GM12801 (cell line): ENCODE measurements around the gene CCDC107.

Experiments
- TF ChIP-seq, protein P1 (sequence below): IDR thresholded peaks from one replicate; pipeline ENCODE4 v1.5.1; 2011; ENCODE audit warnings: control low read depth; ENCODE audit not compliant: insufficient read length; ENCODE audit errors: extremely low read depth

Gene CCDC107

DNA sequence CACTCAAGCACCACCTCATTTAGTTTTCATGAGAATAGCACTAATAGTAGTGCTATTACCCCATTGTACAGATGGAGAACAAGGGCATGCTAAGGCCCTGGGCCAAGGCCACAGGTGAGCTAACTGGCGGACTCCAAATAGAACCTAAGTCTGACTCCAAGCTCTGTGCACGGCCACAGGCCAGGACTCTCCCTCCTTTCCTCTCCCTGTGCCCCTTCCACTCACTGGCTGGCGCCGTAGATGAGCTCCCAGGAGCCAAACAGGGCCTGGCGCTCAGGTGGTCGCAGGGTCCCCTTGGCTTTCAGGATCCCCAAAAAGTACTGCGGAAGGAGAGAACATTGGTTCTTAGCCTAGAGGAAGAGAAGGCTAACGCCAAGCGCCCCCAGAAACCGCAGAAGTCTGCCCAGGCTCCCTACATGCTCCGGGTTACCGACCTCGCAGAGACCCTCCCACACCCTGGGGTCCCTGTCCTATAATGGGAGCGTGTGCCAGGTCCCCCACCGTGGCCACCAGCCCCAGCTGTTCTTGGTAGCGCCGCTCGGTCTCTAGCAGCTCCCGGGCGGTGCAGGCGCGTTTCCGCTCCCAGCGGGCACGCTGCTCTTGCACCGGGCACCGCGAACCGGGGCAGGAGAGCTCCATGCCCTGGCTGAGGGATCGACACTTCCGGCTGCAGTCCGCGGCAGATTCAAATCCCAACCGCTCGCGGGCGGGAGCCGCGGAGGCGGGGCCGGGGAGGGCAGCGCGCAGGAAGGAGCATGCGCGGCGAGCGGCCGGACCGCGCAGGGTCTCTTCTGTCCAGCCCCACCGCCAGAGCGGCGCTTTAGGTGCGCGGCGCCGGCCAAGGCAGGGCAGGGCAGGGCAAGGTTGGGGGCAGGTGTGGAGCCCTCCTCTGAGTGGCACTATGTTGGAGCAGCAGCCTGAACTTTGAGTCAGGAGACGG lies 6.7 kb downstream of the CCDC107 start, which contains the start of gene ARHGEF39:
Gene ARHGEF39 (minus strand): TSS at position 665 of the 940 bp plus-strand sequence. CDS start 26 bp downstream, at position 639.
- TF ChIP-seq, protein P1, sequence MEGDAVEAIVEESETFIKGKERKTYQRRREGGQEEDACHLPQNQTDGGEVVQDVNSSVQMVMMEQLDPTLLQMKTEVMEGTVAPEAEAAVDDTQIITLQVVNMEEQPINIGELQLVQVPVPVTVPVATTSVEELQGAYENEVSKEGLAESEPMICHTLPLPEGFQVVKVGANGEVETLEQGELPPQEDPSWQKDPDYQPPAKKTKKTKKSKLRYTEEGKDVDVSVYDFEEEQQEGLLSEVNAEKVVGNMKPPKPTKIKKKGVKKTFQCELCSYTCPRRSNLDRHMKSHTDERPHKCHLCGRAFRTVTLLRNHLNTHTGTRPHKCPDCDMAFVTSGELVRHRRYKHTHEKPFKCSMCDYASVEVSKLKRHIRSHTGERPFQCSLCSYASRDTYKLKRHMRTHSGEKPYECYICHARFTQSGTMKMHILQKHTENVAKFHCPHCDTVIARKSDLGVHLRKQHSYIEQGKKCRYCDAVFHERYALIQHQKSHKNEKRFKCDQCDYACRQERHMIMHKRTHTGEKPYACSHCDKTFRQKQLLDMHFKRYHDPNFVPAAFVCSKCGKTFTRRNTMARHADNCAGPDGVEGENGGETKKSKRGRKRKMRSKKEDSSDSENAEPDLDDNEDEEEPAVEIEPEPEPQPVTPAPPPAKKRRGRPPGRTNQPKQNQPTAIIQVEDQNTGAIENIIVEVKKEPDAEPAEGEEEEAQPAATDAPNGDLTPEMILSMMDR: no peak

DNA sequence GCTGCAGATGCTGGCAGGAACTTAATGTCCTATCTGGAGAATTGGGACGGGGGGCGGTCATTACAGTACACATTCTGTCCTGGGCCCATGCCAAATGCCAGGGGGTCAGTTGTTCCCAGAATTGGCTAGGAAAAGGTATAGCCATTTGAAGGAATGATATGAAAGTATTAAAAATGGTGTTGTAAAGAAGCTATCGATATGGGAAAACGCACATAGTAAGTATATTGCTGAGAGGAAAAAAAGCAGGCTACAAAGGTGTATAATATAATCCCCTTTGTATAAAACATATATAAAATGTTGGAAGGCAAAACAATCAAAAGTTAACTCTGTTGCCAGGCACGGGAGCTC lies 7.4 kb downstream of the CCDC107 start:
- TF ChIP-seq, protein P1: no peak

DNA sequence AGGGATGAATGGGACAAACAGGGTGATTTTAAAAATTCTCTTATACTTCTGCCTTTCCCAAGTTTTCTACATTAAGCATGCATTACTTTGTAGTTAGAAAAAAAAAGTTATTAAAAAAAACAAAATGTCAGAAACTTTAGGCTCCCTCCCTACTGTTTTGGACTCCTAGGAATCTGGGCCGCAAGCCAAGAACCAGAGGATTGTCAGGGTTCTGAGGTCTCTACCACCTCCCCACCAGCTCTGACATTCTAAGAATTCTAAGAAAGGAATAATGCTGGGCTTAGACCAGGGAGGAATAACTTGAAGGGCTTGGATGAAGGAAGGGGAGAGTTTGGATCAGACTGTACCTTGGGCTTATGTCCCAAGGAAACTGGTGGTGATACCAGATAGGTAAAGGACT lies 8.0 kb downstream of the CCDC107 start:
- TF ChIP-seq, protein P1: no peak

DNA sequence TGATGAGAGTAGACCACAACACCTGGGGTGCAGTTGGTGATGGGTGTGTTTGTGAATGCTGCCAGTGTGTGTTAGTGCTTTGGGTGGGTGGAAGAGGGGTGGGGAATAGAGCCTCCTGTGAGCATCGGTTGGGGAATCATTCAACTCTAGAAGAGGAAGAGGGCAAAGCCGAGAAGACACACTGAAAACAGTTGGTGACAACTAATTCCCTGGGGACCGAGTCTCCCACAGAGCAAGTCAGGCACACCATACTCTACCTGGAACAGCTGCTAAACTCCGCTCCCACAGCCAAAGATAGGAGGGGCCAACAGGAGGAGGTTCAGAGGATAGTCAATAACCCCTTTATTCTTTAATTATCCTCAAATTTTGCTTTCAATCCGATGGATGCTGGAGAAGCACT lies 8.5 kb downstream of the CCDC107 start:
- TF ChIP-seq, protein P1: no peak

DNA sequence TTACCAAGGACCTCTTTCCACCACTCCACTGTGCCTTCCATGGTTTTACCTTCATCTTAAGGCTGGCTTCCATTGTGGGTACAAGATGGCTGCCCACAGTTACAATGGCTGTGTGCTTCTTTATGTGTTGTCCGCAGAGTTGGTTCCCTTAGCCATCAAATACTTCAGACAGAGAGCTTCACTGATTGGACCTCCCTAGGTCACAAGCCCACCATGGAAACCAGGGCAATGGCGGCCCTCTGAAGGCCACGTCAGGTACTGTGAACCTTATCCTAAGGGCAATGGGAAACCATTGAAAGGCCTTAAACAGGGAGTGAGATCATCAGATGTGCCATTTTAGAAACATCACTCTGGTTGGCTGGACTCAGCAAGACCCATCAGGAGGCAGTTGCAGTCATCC lies 9.8 kb downstream of the CCDC107 start:
- TF ChIP-seq, protein P1: no peak

DNA sequence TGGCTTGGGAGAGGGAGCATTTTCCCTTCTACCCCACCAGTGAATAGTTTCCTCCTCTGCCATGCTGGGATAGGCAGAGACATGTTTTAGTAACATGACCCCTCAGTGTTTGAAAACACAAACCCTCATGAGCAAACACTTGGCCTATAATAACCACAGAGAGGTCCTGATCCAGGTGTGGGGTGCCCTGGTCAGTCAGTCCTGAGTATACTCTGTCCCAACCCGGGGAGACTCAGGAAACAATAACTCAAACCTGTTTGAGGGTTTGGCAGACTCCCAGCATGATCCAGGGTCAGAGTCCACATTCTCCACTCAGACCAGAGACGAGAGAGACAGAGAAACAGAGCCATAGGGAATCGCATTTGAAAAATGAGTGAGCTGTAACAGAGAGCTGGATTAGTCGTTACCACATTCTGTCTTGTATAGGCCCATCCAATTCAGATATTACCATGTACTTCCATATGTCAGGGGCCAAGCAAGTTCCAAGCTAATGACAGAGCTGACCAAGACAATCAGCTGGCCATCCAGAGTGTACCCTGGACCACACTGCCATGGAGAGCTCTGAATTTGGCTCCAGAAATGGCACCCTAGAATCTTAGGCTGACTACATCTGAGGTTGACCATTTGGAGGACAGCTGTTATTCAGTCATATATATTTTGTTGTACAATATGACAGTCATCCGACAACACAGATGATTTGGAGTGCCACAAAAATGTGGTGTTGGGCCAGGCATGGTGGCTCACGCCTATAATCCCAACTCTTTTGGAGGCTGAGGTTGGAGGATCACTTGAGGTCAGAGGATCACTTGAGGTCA lies 11.4 kb downstream of the CCDC107 start:
- TF ChIP-seq, protein P1: no peak

DNA sequence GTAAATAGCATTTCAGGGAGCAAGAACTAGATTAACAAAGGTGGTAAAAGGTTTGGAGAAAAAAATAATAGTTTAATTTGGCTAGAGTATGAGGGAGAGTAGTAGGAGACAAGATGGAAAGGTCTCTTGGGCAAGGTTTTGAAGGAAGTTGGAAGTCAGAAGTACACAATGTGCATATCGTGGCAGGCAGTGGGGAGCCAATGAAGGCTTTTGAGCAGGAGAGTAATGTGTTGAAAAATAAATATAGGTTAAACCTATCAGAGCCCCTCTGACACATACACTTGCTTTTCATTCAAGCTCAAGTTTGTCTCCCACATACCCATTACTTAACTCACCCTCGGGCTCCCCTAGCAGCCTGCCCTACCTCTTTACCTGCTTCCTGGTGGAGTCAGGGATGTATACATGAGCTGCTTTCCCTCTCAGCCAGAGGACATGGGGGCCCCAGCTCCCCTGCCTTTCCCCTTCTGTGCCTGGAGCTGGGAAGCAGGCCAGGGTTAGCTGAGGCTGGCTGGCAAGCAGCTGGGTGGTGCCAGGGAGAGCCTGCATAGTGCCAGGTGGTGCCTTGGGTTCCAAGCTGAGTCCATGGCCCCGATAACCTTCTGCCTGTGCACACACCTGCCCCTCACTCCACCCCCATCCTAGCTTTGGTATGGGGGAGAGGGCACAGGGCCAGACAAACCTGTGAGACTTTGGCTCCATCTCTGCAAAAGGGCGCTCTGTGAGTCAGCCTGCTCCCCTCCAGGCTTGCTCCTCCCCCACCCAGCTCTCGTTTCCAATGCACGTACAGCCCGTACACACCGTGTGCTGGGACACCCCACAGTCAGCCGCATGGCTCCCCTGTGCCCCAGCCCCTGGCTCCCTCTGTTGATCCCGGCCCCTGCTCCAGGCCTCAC lies 15.3 kb downstream of the CCDC107 start, which contains the start of gene CA9:
Gene CA9 (plus strand): TSS at position 797 of the 893 bp plus-strand sequence. CDS start 32 bp downstream, at position 829.
- TF ChIP-seq, protein P1: no peak
